CD14-positive monocyte (primary cell): Measurements from ENCODE around the gene PDCD11. TPM values are rescaled to one million over a fixed set of nuclear protein-coding genes. Genes with fewer than 3 reads are reported as not detected.
"Not testable (repeated sequence)": the region's sequence is repeated elsewhere in the genome, so short reads cannot be mapped to it uniquely, and the experiment has no call there.

Source experiments
- DNase-seq, 3 donors: peaks; one replicate each; pipeline ENCODE4 v3.0.0-alpha.2; 2011 to 2022
- H2AFZ ChIP-seq: 2 replicates; pipeline ENCODE4 v1.6.0; 2012; ENCODE audit warnings: mild to moderate bottlenecking, low read depth, low read length, inconsistent platforms; ENCODE audit not compliant: insufficient read depth, poor library complexity, severe bottlenecking
- H3K27ac ChIP-seq, 2 donors: 1 replicate in 1 of 2; 2 replicates in 1 of 2; pipeline ENCODE4 v1.5.1; 2012 to 2013; ENCODE audit warnings: low read length in 2 of 2, control low read depth in 1 of 2, inconsistent platforms in 1 of 2, low read depth in 1 of 2, mild to moderate bottlenecking in 1 of 2
- H3K27me3 ChIP-seq, 2 donors: one replicate each; pipeline versions ENCODE4 v1.6.0 to v1.6.1; 2011 to 2013; ENCODE audit warnings: low read length in 2 of 2; ENCODE audit not compliant: control insufficient read depth in 2 of 2, insufficient read depth in 2 of 2
- H3K36me3 ChIP-seq, 2 donors: replicated peaks in 1 of 2; 1 replicate in 1 of 2; 2 replicates in 1 of 2; pipeline versions ENCODE4 v1.5.1 to v1.6.1; 2012 to 2013; ENCODE audit warnings: low read length in 2 of 2, control low read depth in 1 of 2, inconsistent platforms in 1 of 2, mild to moderate bottlenecking in 1 of 2; ENCODE audit not compliant: insufficient read depth in 2 of 2, control insufficient read depth in 1 of 2
- H3K4me1 ChIP-seq, 2 donors: 1 replicate in 1 of 2; 2 replicates in 1 of 2; pipeline versions ENCODE4 v1.5.1 to v1.6.1; 2012 to 2013; ENCODE audit warnings: low read length in 2 of 2, control low read depth in 1 of 2, inconsistent platforms in 1 of 2, mild to moderate bottlenecking in 1 of 2, moderate library complexity in 1 of 2; ENCODE audit not compliant: insufficient read depth in 2 of 2, control insufficient read depth in 1 of 2
- H3K4me2 ChIP-seq: replicated peaks from 2 replicates; pipeline ENCODE3; 2012; ENCODE audit warnings: low read length, moderate library complexity, mild to moderate bottlenecking; ENCODE audit not compliant: poor library complexity, severe bottlenecking; ENCODE audit errors: extremely low read depth
- H3K4me3 ChIP-seq, 3 experiments: fragments of 200-600 bp in 1 of 3; sonication (generic) in 1 of 3; replicated peaks in 1 of 3; 1 replicate in 2 of 3; 2 replicates in 1 of 3; pipeline ENCODE4 v1.5.1; 2011 to 2013; ENCODE audit warnings: low read length in 3 of 3, mild to moderate bottlenecking in 3 of 3, control low read depth in 2 of 3, low read depth in 2 of 3, inconsistent platforms in 1 of 3, moderate library complexity in 1 of 3
- H3K79me2 ChIP-seq: 2 replicates; pipeline ENCODE4 v1.6.0; 2012; ENCODE audit warnings: mild to moderate bottlenecking, control low read depth, inconsistent platforms, low read length, moderate library complexity; ENCODE audit not compliant: insufficient read depth
- H3K9ac ChIP-seq: 2 replicates; pipeline ENCODE4 v1.6.0; 2017; ENCODE audit warnings: low read length, mild to moderate bottlenecking; ENCODE audit not compliant: insufficient read depth, poor library complexity, severe bottlenecking
- H3K9me3 ChIP-seq, 2 donors: replicated peaks in 1 of 2; 1 replicate in 1 of 2; 2 replicates in 1 of 2; pipeline versions ENCODE4 v1.5.1 to v1.6.1; 2012 to 2013; ENCODE audit warnings: low read length in 2 of 2, control low read depth in 1 of 2; ENCODE audit not compliant: control insufficient read depth in 1 of 2, insufficient read depth in 1 of 2
- H4K20me1 ChIP-seq: 2 replicates; pipeline ENCODE4 v1.6.0; 2012; ENCODE audit warnings: mild to moderate bottlenecking, low read length, control low read depth, moderate library complexity; ENCODE audit not compliant: insufficient read depth
- H3K27ac Mint-ChIP-seq, 7 donors: one replicate each; pipeline ENCODE4 v1.8.0; 2020; ENCODE audit warnings: mild to moderate bottlenecking in 7 of 7, mixed read lengths in 7 of 7, moderate library complexity in 6 of 7, inconsistent platforms in 2 of 7
- H3K27me3 Mint-ChIP-seq, 3 donors: one replicate each; pipeline ENCODE4 v1.8.0; 2021 to 2022; ENCODE audit warnings: low read depth in 3 of 3, mild to moderate bottlenecking in 3 of 3, mixed read lengths in 3 of 3, moderate library complexity in 3 of 3, inconsistent platforms in 1 of 3
- H3K36me3 Mint-ChIP-seq, 2 donors: one replicate each; pipeline ENCODE4 v1.8.0; 2020; ENCODE audit warnings: mixed read lengths in 2 of 2, inconsistent platforms in 1 of 2, mild to moderate bottlenecking in 1 of 2
- H3K4me1 Mint-ChIP-seq: one replicate; pipeline ENCODE4 v1.8.0; 2020; ENCODE audit warnings: mild to moderate bottlenecking, mixed read lengths
- H3K4me3 Mint-ChIP-seq, 2 donors: one replicate each; pipeline ENCODE4 v1.8.0; 2020; ENCODE audit warnings: mild to moderate bottlenecking in 2 of 2, mixed read lengths in 2 of 2, moderate library complexity in 1 of 2
- H3K9me3 Mint-ChIP-seq, 7 donors: one replicate each; pipeline ENCODE4 v1.8.0; 2020 to 2022; ENCODE audit warnings: mixed read lengths in 7 of 7, mild to moderate bottlenecking in 6 of 7, moderate library complexity in 6 of 7, inconsistent platforms in 2 of 7
- WGBS: methylation state at CpG from one replicate; pipeline ENCODE4 v1.1.5; 2013; ENCODE audit warnings: missing lambda C conversion rate; ENCODE audit not compliant: insufficient coverage; 5-methylcytosine and 5-hydroxymethylcytosine counted together
- intact Hi-C, 2 donors: fragments of 100-400 bp; cut with micrococcal nuclease; formaldehyde crosslinking; loops; one replicate each; pipeline versions ENCODE4 v1.15.0 to v1.15.1; 2023
- polyA plus RNA-seq, 3 donors: library from polyadenylated mRNA; depleted of rRNA in 1 of 3; unstranded in 2 of 3; stranded (reverse) in 1 of 3; fragments of 300-500 nt in 2 of 3; fragments of >200 nt in 1 of 3; fragmentation: Illumina TruSeq in 2 of 3; gene quantifications; 1 replicate in 2 of 3; 2 replicates in 1 of 3; pipeline ENCODE4 v1.2.3, GENCODE V29; 2012 to 2021
- TF ChIP-seq, protein P1 (sequence below): fragments of 200-600 bp; IDR thresholded peaks from one replicate; pipeline ENCODE4 v1.8.0; 2022; ENCODE audit warnings: antibody characterized with exemption, mild to moderate bottlenecking

The PDCD11 gene
- polyA plus RNA-seq, 3 donors: 2.9 to 9.7 (median 3.3) TPM

DNA sequence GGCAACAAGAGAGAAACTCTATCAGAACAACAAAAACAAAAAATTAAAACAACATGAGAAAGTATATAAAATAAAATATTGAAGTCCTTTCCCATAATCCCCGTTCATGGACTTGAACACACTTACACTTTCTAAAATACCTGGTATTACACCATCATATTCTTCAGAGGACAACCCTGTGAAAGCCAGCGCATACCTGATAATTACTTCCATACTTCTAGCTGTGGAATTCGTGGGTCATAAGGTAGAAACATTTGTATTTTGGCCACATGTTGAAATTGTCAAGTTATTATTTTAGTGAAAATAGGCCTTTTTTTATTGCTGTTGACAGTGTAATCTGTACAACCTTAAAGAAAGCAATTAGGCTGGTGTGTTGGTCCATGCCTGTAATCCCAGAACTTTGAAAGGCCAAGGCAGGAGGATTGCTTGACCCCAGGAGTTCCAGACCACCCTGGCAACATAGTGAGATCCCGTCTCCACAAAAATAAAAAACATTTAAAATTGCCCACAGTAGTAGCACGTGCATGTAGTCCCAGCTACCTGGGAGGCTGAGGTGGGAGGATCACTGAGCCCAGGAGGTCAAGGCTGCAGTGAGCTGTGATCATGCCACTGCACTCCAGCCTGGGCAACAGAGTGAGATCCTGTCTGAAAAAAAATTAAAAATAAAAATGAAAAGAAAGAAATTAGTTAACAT lies 40.4 kb upstream of the PDCD11 start:
- H3K9ac ChIP-seq: no peak overlapping the region
- no peaks in the 10 kb centered on the region for H3K79me2 ChIP-seq
- Mint-ChIP-seq H3K4me1 (peaks cover 4% of the 10 kb centered on the region), H3K27ac (no peak overlapping the region), H3K36me3 (no peaks in the 10 kb centered on the region), H3K4me3 (no peak overlapping the region), H3K9me3 (peaks cover 0 to under 1% (median 0%) of the 10 kb centered on the region in 7 donors), H3K27me3 (peaks cover 0 to 2% (median 0%) of the 10 kb centered on the region in 3 donors)
- no peak overlapping the region for H3K4me3 ChIP-seq
- no peak overlapping the region for H3K4me2 ChIP-seq
- H3K27me3 ChIP-seq: no peaks in the 10 kb centered on the region
- WGBS: no CpG with 5 or more reads among the region's 5 CpGs
- DNase-seq: no peak
- H4K20me1 ChIP-seq: no peaks in the 10 kb centered on the region
- intact Hi-C loops: no loop called here
- no peak overlapping the region for H2AFZ ChIP-seq
- H3K36me3 ChIP-seq: no peaks in the 10 kb centered on the region
- no peak overlapping the region for H3K27ac ChIP-seq
- TF ChIP-seq, protein P1, sequence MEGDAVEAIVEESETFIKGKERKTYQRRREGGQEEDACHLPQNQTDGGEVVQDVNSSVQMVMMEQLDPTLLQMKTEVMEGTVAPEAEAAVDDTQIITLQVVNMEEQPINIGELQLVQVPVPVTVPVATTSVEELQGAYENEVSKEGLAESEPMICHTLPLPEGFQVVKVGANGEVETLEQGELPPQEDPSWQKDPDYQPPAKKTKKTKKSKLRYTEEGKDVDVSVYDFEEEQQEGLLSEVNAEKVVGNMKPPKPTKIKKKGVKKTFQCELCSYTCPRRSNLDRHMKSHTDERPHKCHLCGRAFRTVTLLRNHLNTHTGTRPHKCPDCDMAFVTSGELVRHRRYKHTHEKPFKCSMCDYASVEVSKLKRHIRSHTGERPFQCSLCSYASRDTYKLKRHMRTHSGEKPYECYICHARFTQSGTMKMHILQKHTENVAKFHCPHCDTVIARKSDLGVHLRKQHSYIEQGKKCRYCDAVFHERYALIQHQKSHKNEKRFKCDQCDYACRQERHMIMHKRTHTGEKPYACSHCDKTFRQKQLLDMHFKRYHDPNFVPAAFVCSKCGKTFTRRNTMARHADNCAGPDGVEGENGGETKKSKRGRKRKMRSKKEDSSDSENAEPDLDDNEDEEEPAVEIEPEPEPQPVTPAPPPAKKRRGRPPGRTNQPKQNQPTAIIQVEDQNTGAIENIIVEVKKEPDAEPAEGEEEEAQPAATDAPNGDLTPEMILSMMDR: no peak
- no peaks in the 10 kb centered on the region for H3K9me3 ChIP-seq
- H3K4me1 ChIP-seq: peaks cover 0 to 5% of the 10 kb centered on the region in 2 donors

- H3K27me3 Mint-ChIP-seq, H2AFZ ChIP-seq, H3K4me3 ChIP-seq, DNase-seq, H3K36me3 ChIP-seq, H4K20me1 ChIP-seq, H3K9me3 Mint-ChIP-seq, H3K36me3 Mint-ChIP-seq, H3K27ac Mint-ChIP-seq, intact Hi-C loops, H3K9ac ChIP-seq, H3K4me2 ChIP-seq, H3K79me2 ChIP-seq, H3K4me1 Mint-ChIP-seq, H3K4me3 Mint-ChIP-seq, H3K9me3 ChIP-seq, H3K27ac ChIP-seq, H3K4me1 ChIP-seq, H3K27me3 ChIP-seq: not testable (repeated sequence)
- 100% methylated on average over 2 of the region's 4 CpGs for WGBS
Observed at GRCh38 chr10:103359493-103359892, 36.9 kb upstream of the PDCD11 start.

GRCh38 chr10:103360791-103361190 lies 35.6 kb upstream of the PDCD11 start:
- H3K36me3 ChIP-seq, H4K20me1 ChIP-seq, H3K9me3 ChIP-seq, H3K9ac ChIP-seq, H3K4me1 Mint-ChIP-seq, DNase-seq, H3K4me1 ChIP-seq, H3K27me3 ChIP-seq, H3K4me3 Mint-ChIP-seq, H2AFZ ChIP-seq, H3K36me3 Mint-ChIP-seq, H3K27ac Mint-ChIP-seq, intact Hi-C loops, H3K4me2 ChIP-seq, H3K27ac ChIP-seq, H3K4me3 ChIP-seq, H3K9me3 Mint-ChIP-seq, H3K79me2 ChIP-seq, H3K27me3 Mint-ChIP-seq: not testable (repeated sequence)
- WGBS: 96% methylated on average over 4 of the region's 9 CpGs
